ENCODE data around the gene STK17B. TPM values are rescaled to one million over a fixed set of nuclear protein-coding genes. Genes with fewer than 3 reads are reported as not detected.

The STK17B gene
- total and polyA plus RNA-seq, 2 of the 13 experiments (the other 11 are each of a cell fraction or from before 2014, with no cell fraction given): 1.6 to 4.5 TPM

- no peak for TF ChIP-seq HOXA3 (CRISPR knock-in tag; IDR thresholded peaks at IDR 0.05)
- TF ChIP-seq NR2F6 (IDR thresholded peaks at IDR 0.05): no peak
- TF ChIP-seq NR2F6 (CRISPR knock-in tag; IDR thresholded peaks at IDR 0.05): no peak
- peak; percentile 93 for TF ChIP-seq CEBPB (IDR thresholded peaks at IDR 0.05; ENCODE audit: borderline replicate concordance, low read depth, low read length)
- no peak for TF ChIP-seq ZNF598 (CRISPR knock-in tag; IDR thresholded peaks at IDR 0.05; ENCODE audit: borderline replicate concordance)
- no peak for TF ChIP-seq NFE2L2 (IDR thresholded peaks at IDR 0.05; ENCODE audit: low read length)
- TF ChIP-seq ETV6 (CRISPR knock-in tag; conservative IDR thresholded peaks at IDR 0.05): no peak
- TF ChIP-seq ZNF577 (CRISPR knock-in tag; IDR thresholded peaks at IDR 0.05; ENCODE audit: borderline replicate concordance, low read depth): no peak
- peak; percentile 58; the same call in 1 of the 2 replicates for TF ChIP-seq CEBPG (CRISPR knock-in tag; IDR thresholded peaks at IDR 0.05)
- peak; percentile 31; the same call in 1 of the 2 replicates for TF ChIP-seq CTCF (CRISPR knock-in tag; IDR thresholded peaks at IDR 0.05)
- no peak for TF ChIP-seq ZNF644 (CRISPR knock-in tag; IDR thresholded peaks at IDR 0.05; ENCODE audit: low read depth)
- no peak for TF ChIP-seq IRX3 (CRISPR knock-in tag; IDR thresholded peaks at IDR 0.05; ENCODE audit: borderline replicate concordance, low read depth)
- no peak for TF ChIP-seq CHCHD3 (CRISPR knock-in tag; IDR thresholded peaks at IDR 0.05)
- FAIRE-seq: no peak
- H3K9ac ChIP-seq (ENCODE audit: insufficient read depth, low read depth, low read length): no peak overlapping the region
- POLR2A ChIA-PET: no interaction called here
- ATAC-seq: peak; percentile 36
- H3K27me3 ChIP-seq (ENCODE audit: control insufficient read depth in 1 of 2, insufficient read depth in 2 of 2, low read length in 2 of 2): 0 out of 5 replicates have a peak, but pooled peaks cover 0 to 4% of the 10 kb centered on the region in 2 experiments
- BruUV-seq (replicated peaks): no TSS peak
- in situ Hi-C loops (cut with HindIII; ENCODE audit: extremely low pct_ligation_motif_present, low pct_unique_long_range_greater_than_20kb) (loop anchor here (5.0 to 10.0 kb wide), 3 partner anchors 147 to 325 kb away; no protein-coding TSS in a partner anchor), intact Hi-C loops (cut with micrococcal nuclease; ENCODE audit: unreplicated experiment) (loop anchor here (1.0 kb wide), 1 partner anchor 52 kb away; no protein-coding TSS in a partner anchor)
- no peaks in the 10 kb centered on the region for H4K20me1 ChIP-seq (ENCODE audit: insufficient read depth, low read length)
- H3K9me3 ChIP-seq (ENCODE audit: low read length): no peaks in the 10 kb centered on the region
- 14% methylated on average over 7 of the region's 7 CpGs for WGBS (ENCODE audit: low lambda C conversion rate)
- H3K4me3 ChIP-seq (replicated peaks in 1 of 3; ENCODE audit: insufficient read depth in 1 of 3, low read depth in 2 of 3, low read length in 3 of 3): no peak overlapping the region
- no peaks in the 10 kb centered on the region for H3K79me2 ChIP-seq (ENCODE audit: insufficient read depth, low read length)
- DNase-seq (ENCODE audit: low spot score): no peak
- CTCF ChIA-PET (ENCODE audit: low intra/inter-chr PET ratio, low total read pairs): interaction anchor here (2.9 to 3.6 kb wide), 2 partner anchors 146 to 207 kb away, joined by 33 to 54 read pairs; no protein-coding TSS in a partner anchor
- H3K27ac ChIP-seq (ENCODE audit: extremely low read length, insufficient read depth, low read length): no peak overlapping the region
- no peak overlapping the region for H3K4me2 ChIP-seq (ENCODE audit: low read depth, low read length)
- no peak overlapping the region for H2AFZ ChIP-seq (ENCODE audit: low read length)
- H3K4me1 ChIP-seq (ENCODE audit: insufficient read depth, low read length): peaks cover 8% of the 10 kb centered on the region
- no peaks in the 10 kb centered on the region for H3K36me3 ChIP-seq (replicated peaks in 1 of 2; ENCODE audit: control insufficient read depth in 1 of 2, insufficient read depth in 2 of 2, low read length in 2 of 2)
These were observed 41.1 kb downstream of the STK17B start for GRCh38 chr2:196130039-196130825.

Data from HepG2 (cell line).